OCI-LY7 (cell line): ENCODE data around the gene AGBL4.

Source experiments
- CTCF ChIP-seq: fragments of 200-600 bp; sonication (generic); conservative IDR thresholded peaks from 2 replicates; pipeline ENCODE4 v1.5.1; 2014; ENCODE audit warnings: mild to moderate bottlenecking, antibody characterized with exemption, low read length, moderate library complexity, mixed read lengths
- EZH2phosphoT487 ChIP-seq: fragments of 200-600 bp; sonication (generic); IDR thresholded peaks from 2 replicates; pipeline ENCODE4 v1.6.1; 2018; ENCODE audit warnings: low read depth, borderline replicate concordance, mild to moderate bottlenecking, mixed run types, antibody characterized with exemption, low read length, moderate library complexity, mixed read lengths

- TF ChIP-seq CTCF (no peak), EZH2phosphoT487 (no peak)
These were observed 1496.7 kb downstream of the AGBL4 start for GRCh38 chr1:48527051-48527450.
